T-helper 2 cell treated with Interferon-gamma antibody and Interleukin-4, amounts not matched to agents 100 ng/mL and 5 ng/mL, for 36 hours (primary cell): Measurements from ENCODE around the gene ALDH1A3. TPM values are rescaled to one million over a fixed set of nuclear protein-coding genes. Genes with fewer than 3 reads are reported as not detected.

ENCODE experiments used
- intact Hi-C: fragments of 100-400 bp; cut with micrococcal nuclease; formaldehyde crosslinking; loops from one replicate; pipeline ENCODE4 v1.15.1; 2023
- total RNA-seq: library from RNA; stranded (reverse); gene quantifications from 2 replicates; pipeline ENCODE4 v1.2.3, GENCODE V29; 2022

The ALDH1A3 gene
- total RNA-seq, 1 donor from 2014 or later = not detected

DNA sequence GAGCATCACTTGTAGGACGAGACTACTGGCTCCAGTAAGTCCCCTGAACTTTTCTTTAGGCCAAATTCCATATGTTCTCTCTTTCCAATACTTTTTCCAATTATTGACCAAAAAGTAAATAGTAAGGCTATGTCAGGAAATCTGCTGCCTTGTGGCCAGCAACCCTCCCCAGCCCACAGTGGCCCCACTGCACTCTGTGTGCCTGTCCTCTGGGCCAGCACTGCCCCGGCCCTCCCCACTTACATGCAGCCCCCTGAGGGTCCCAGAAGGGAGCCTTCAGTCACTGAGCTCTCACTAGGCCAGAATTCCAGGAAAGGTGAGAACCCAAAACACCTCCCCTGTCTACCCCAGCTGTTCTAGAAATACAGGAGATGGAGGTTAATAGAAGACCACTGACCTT lies 21.3 kb upstream of the ALDH1A3 start:
- intact Hi-C loops = no loop called here

DNA sequence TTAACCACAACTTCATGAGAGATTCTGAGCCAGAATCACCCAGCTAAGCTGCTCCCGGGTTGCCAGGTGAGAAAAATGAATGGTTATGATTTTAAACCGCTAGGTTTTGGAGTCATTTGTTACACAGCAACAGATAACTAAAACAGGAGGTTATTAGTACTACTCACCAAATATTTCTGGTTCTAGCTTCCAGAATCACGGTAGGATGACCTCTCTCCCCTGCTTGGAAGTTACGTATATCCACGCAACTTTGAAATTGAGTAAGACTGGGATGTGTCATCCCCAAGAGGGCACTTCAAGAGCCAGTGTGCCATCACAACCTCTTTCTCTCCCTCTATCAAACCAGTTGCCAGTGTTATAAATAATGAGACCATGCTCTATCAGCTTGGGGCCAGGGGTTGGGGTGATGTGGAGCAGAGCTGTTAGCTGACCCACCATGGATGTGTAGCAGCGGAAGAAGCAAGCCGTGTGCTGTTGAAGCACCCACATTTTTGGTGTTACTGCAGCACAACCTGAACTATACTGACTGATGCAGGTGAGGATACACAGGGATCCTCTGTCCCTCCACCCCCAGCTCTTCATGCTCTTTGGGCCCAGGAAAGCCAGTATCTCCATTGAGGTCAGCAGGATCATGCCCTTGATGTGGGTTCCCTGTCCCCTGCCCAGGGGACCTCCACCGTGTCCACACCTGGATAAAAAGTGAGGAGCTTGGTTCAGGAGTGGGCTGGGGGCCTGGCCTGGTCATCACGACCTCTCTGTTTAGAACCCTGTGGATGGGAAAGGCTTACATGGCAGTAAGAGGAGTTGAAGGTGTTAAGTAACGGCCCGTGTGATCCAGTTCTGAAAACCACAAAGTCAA lies 19.4 kb upstream of the ALDH1A3 start:
- intact Hi-C loops = no loop called here

DNA sequence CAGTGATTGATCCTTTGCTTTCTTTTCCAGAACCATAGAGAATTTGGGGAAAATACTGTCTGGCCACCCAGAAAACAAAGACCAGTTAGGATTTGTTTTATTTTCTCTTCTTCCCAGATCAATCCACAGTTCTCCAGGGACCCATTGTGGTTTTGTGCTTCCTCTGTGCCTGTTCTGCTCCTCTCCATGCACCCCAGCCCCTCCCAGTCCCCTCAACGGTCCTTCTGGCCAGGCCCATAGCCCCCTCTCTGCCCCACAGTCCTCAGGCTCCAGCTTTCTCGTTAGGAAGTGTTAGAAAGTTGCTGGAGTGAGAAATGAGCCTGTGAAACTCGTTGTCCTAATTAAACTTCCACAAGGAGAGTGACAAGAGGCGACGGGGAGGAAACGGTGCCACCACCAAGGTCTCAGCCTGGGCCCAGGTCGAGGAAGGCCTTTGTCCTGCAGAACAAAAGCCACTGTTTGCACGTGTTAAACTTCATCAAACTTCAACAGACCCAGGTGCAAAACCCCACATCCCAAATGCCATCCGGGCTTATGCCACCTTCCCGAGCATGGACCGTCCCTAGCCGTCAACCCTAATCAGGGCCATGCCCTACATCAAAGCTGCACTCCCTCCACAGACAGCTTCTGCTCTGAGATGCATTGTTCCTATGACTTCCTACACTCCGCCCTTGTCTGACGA lies 18.7 kb upstream of the ALDH1A3 start:
- intact Hi-C loops = no loop called here

DNA sequence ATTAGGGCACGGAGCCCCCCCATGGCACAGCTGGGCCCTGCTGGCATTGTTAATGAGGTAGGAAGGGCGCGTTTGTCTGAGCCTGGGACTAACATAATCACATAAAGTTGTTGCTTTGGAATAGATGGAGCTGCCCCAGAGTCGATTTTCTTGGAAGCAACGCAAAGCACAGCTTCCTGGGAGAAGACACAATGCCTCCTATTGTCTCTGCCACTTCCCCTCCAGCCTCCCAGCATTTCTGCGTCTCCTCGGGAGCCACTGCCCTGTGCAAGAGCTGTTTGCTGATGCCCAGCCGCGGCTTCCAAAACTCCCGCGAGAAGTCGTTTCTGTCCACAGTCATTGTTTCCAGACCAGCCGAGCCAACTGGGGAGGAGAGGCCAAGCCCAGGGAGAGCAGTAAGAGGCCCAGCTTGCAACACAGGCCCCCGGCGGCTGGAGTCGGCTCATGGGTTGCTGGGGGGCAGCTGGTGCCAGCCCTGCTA lies 18.1 kb upstream of the ALDH1A3 start:
- intact Hi-C loops = no loop called here

DNA sequence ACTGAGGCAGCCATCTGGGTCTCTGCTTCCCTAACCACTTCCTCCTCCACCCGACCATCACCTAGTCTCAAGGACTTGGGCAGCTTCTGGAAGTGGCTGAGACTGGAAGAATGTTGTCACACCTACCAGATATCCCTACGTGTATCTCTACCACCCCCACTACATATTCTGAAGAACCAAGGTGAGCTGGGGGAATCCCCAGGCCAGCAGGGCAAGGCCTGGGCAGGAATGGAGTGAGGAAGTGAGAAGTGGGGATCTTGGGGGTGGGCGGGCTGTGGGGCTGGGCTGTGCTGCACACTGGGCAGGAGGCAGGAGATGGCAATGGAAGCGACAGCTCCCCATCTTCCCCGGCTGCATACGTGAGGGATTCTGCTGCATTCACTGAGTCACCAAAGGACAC lies 17.5 kb upstream of the ALDH1A3 start:
- intact Hi-C loops = no loop called here

DNA sequence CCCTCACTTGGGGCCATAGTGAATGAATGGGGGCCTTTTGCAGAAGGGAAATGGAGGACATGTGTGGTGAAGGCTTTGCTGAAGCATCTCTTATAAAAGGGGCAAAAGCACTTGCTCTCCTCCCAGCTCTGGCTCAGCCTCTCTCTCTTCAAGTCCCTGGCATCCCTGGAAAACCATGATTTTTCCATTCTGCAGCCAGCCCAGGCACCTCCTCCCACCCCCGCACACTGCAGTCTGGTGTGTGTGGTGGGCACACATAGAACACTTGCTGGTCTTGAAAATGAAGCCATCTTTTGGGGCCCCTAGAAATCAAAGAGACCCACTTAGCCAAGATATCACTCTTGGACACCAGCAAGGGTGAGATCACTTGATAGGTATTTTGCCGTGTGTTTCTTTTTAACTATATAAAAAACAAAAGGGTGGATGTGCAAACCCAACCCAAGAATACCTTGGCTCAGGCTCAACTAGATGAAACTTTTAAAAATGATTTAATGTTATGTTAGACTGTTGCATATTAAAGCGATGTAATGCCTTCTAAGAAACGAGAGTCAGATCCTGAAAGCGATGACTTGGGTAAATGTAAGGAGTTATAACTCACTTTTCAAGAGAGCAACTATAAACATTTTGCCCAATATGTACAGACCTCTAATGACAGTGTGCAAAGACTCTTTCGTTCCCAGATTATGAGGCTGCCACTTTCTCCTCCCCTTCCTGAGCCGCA lies 16.4 kb upstream of the ALDH1A3 start:
- intact Hi-C loops = no loop called here

DNA sequence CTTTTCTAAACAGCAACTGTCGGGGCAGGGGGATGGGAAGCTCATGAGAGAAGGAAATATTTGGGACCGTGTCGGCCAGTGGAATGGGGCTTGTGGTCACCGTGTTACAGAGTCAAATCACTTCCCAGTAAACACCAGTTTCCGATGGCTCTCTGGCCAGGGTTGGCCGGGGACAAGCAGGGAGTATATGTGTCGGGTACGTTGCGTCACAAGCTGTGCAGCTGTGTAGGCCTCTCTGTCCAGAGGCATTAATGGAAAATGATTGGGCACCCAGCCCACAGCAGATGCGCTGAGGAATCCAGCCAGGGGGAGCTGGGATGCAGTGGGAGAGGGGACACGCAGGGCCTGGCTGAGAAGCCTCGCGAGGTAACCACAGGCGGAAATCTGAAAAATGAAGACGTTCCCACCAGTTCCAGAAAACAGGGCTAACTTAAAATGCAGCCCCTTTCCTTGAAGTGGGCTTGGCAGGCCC lies 15.8 kb upstream of the ALDH1A3 start:
- intact Hi-C loops = no loop called here

DNA sequence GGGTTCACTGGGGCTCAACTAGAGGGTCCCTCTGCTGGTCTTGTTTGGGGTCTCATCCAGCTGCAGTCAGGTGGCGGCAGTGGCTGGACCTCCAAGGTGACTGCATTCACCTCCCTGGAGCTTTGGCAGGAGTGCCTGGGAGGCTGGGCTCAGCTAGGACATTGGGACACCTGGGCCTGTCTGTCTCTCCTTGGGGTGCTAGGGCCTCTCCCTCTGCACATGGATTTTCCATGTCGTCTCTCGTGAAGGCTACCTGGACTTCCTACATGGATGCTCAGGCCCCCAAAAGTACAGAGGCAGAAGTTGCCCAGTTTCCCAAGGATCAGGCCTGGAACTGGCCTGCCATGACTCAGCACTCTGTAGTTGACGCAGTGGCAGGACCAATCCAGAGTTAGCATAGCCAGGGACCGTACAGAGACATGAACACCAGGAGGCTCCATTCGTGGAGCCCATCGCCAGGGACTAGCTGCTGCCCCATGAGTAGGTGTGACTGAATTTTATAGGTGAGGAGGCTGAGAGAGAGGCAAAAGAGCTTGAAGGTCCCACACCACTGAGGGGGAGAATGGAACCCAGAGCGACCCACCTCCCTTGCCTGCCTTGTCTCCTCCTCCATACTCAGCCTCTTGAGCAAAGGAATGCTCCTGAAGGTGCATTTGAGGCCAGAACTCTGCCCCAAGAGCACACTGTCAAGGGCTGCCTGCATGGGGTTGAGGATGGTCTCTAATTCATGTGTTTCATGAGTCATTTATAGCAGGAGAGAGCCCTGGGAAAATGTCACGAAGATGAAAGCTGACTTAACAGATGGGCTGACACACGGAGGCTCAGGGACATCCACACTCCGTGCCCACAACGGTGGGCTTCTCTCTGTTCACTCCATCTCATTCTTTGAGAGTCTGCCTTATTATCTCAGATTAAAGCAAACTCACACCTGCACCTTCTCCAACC lies 13.0 kb upstream of the ALDH1A3 start:
- intact Hi-C loops = no loop called here

DNA sequence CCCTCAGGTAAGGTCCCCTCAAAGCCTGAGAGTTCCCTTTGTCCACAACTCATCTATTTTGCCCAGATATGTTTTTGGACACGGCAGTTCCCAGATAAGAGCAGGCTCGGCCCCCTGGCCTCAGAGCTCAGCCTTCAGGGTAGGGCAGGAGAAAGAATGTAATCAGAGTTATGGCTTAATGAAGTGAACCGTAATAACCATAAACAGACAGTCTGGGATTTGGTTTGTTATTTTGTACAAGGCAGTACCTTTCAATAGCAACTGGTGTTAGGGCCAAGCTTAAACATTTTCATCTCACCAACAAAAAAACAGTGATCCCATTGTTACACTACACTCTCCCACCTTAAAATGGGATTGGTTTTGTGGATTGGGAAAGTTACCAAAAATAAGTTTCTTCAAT lies 12.2 kb upstream of the ALDH1A3 start:
- intact Hi-C loops = no loop called here

DNA sequence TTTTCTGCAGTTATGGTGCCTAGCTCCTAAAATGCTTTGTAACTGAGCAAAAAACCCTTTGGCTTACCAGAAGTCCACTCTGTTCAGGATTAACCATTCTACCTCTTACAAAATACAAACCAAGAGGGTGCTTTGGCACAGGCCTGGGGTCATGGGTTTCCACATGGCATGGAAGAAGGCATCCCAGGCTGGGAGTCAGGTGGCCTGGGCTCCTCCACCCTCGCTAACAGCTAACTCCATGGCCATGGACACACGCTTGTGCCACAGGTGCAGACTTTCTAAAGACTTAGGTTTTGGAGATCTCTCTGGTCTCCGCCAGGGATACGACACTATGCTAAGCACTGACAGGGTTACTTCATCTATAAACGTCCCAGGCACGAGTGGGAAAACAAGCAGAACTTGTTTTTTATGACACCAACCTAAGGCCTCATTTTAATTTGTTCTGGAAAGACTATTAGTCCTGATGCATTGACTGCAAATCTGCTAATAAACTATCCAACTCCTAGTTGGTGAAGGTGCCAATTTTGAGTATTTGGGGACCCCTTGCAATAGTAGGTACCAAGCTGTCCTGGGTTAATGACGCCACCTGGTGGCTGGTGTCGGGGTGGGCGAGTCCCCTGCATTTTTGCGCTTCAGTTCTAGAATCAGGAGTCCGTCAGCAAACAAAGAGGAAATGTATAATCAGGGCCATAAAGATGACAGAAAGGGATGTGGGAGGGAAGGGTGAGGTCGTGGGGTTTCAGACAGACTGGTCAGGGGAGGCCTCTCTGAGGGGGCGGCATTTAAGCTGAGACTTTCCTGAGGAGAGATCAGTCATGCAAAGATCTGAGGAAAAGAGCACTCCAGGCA lies 10.3 kb upstream of the ALDH1A3 start:
- intact Hi-C loops = no loop called here

DNA sequence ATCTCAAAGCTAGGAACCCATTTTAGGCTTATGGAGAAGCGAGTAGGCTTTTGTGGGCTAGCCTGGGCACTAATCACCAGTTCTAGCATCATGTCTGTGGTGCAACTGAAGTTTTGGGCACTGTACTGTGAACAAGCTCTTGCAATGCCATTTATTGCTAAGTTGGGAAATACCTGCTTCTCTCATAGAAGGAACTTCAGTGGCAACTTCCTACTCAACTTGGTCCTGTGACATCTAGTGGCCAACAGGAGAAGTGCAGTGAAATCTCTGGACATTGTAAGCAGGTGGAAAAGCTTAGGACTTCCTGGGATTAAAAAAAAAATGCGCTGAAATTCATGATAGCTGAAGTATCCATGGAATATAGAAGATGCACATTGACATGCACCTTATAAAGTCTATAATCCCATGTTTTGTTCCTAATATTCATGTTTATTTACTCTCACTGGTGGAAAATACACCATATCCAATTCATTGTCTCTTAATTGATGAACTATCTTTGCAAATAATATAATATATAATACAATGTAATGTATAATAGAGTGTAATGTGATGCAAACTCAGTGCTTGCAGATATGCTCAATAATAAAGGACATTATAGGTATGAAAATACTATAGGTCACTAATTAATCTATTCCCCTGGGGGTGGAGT lies 6.5 kb upstream of the ALDH1A3 start:
- intact Hi-C loops = loop anchor here (1.0 to 5.0 kb wide), 3 partner anchors 245 to 946 kb away; no protein-coding TSS in a partner anchor

DNA sequence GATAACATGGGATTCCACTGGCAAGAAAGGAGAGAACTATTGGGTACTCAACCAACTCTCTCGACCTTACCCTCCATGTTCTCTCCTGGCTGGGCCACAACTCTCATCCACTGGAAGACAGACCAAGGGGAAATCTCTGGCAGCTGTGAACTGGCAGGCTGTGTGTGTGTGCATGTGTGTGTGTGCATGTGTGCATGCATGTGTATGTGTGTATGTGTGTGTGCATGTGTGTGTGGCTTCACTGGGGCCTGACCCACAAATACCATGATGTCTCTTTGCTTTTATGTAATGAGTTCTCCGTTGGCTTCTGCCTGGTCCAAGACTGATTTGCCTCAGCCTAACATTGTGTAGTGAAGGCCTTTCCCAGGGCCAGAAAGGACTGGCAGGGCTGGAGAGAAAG lies 4.1 kb upstream of the ALDH1A3 start:
- intact Hi-C loops = no loop called here

DNA sequence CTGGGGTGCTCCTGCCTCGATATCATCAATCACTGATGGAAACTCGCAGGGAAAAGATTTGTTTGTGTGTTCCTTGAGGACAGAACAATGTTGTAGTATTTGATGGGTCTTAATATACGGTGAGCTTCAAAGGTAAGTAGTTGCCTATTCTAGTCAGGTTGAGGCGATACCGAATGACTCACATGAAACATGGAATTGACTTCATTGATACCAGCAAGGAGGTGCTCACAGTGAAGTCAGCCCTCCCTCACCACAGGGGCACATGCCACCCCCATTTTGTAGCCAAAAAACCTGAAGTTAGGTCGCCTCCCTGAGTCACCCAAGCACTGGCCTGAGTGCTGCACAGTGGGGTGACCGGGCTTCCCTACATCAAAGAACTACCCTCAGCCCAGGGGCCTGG lies 3.7 kb upstream of the ALDH1A3 start:
- intact Hi-C loops = no loop called here

DNA sequence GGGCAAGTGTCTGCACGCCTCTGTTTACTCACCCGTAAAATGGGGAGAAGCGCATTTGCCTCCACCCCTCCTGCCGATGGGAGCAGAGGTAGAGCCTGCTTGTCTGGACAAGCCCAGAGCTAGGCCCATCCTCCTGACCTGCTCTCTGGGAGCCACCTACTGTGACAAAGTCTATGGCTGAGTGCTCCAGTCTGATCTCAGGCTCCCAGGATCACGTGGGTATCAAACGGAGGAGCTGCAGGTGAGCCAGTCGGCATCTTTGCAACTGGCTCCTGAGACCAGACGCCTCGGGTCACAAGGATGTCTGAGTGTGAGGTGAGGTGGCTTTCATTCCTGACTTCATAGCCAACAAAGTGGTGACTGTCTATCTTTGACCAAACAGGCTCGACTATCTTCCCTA lies 2.1 kb upstream of the ALDH1A3 start:
- intact Hi-C loops = no loop called here

DNA sequence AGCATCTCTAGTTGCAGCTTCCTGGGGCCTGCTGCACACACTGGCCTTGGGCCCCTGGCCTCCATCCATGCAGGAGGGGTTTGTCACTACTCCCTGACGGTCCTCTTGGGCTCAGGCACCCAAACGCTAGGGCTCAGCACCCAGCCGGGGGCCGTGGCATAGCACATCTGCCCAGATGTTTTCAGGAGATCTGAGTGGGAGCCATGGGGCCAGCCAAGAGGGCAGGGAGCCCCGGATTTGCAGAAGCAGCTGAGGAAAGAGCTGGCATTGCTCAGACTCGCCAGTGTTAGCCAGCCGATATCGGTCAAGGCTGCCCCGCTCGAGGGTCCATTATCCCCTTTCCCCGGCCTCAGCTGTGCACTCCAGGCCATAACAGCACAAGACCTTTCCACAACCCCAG lies 1.5 kb upstream of the ALDH1A3 start:
- intact Hi-C loops = no loop called here

DNA sequence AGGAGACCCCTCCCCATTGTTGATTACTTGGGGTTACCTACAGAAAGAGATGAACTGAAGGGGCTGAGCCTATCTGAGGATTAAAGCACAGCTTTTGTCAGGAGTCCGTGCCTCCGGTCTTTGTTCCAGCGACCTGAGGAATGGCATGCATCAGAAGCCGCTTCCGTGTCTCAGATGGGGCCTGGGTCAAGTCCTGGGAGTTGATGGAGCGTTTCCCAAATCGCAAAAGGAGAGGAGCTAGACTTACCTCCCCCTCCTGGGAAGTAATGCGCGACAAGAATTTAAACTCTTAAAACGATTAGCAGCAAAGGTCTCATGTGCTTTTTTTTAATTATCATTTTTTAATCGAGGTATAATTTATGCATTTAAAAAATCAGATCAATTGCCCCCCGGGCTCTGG lies 983 bp upstream of the ALDH1A3 start:
- intact Hi-C loops = no loop called here

DNA sequence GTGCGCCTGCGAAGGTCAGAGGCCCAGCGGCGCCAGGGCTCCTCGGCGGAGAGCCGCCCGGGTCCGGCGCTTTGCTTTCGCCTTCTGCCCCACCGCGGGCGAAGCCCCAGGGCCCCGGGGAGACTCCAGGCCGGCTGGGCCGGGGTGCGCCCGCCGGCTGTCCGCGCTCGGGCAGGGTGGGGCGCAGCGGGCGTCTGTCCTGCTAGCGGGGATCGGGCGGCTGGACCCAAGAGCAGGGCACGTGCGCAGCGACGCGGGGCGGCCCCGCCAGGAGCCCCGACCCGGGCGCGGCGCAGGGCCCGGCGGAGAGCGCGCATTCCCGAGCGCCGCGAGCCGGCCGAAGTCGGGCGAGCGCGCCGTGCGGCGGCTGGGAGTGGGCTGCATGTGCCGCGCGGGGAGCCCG lies 569 bp upstream of the ALDH1A3 start:
- intact Hi-C loops = no loop called here

DNA sequence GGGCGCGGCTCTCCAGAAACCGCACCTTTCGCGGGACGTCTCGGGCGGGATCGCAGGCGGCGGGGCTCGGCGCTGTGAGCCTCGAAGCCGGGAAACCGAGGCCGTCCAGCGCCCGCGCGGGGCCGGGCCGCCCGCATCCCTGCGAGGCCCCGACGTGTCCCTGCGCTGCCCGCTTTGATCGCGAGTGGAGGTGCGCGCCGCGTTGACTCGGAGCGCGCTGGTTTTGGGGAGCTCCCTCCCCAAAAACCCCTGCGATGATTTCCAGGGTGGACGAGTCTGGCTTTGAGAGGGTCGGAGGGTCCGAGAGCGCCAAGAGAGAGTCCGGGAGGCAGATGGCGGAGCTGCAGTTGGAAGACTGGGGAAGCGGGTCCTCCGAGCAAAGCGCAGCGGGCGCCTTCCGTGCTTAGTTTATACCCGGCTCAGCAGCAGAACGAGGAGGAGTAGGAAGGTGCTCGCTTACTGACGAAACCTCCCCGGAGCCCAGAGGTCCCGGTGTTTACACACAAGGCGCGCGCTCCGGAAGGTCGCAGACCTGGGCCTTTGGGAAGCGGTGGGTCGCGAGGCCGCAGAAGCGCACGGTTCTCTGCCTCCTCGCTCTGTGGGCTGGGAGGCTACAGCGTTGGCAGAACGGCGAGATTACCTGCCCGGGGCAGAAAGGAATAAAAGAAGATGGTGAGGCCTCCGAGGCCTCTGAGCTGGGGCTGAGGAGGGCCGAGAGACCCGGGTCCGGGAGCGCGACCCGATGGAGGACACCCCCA lies 687 bp downstream of the ALDH1A3 start:
- intact Hi-C loops = no loop called here

DNA sequence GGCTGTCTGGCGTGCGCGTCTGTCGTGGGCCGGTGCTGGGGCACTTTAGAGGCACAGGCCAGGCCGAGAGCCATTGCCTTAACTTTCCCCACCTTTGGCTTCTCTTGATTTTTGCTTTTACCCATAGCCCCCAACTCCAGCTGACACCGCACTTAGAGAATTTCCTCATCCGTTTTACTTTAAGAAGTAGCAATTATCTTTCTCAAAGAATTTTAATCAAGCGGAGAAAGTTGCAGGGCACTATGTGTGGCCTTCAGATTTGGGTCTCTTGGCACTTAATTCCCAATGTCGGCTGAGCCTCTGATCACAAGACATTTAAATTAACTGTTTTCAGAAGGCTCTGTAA lies 1.2 kb downstream of the ALDH1A3 start:
- intact Hi-C loops = no loop called here
